Endothelial cell of umbilical vein (primary cell): ENCODE results near the gene CYP4F3. TPM values are rescaled to one million over a fixed set of nuclear protein-coding genes. Genes with fewer than 3 reads are reported as not detected.
"Not testable (repeated sequence)": the region's sequence is repeated elsewhere in the genome, so short reads cannot be mapped to it uniquely, and the experiment has no call there.

Experiments used
- BruUV-seq: library from RNA; stranded (reverse); fragments of 400-500 nt; replicated peaks from 2 replicates; lab custom pipeline; 2021; lab: Mats Ljungman, UMichigan
- CTCF ChIA-PET: fragments of 300-600, 350-600 bp; sonication (Branson Sonifier 250); formaldehyde crosslinking; loops from one replicate; lab custom pipeline; 2021; ENCODE audit warnings: antibody characterized with exemption, inconsistent platforms; lab: Charles Lee
- POLR2A ChIA-PET: fragments of 300-600, 350-600 bp; sonication (Branson Sonifier 250); formaldehyde crosslinking; loops from one replicate; lab custom pipeline; 2021; ENCODE audit warnings: antibody characterized with exemption, inconsistent platforms; lab: Charles Lee
- DNase-seq: peaks from one replicate; pipeline ENCODE4 v3.0.0-alpha.2; 2011; ENCODE audit warnings: low read depth, low spot score
- FAIRE-seq: peaks from 2 replicates; lab custom pipeline; 2011; peaks lifted over from hg19 to GRCh38; lab: Jason Lieb, UNC
- H2AFZ ChIP-seq: 2 replicates; pipeline ENCODE4 v1.6.0; 2012; ENCODE audit warnings: low read depth, low read length, control low read depth, inconsistent platforms
- H3K27ac ChIP-seq: 2 replicates; pipeline ENCODE4 v1.5.1; 2011; ENCODE audit warnings: low read depth, mild to moderate bottlenecking, control low read depth, low read length, moderate library complexity; ENCODE audit not compliant: insufficient read depth
- H3K27me3 ChIP-seq, 2 experiments: 2 replicates each; pipeline versions ENCODE4 v1.6.0 to v1.6.1; 2011; ENCODE audit warnings: low read length in 2 of 2, mixed read lengths in 1 of 2; ENCODE audit not compliant: control insufficient read depth in 2 of 2, insufficient read depth in 2 of 2
- H3K36me3 ChIP-seq, 2 experiments: 2 replicates in 1 of 2; 3 replicates in 1 of 2; pipeline ENCODE4 v1.5.1; 2011; ENCODE audit warnings: low read length in 2 of 2, mild to moderate bottlenecking in 1 of 2, moderate library complexity in 1 of 2; ENCODE audit not compliant: control insufficient read depth in 2 of 2, insufficient read depth in 2 of 2; ENCODE audit errors: extremely low read depth in 1 of 2
- H3K4me1 ChIP-seq: 3 replicates; pipeline ENCODE4 v1.5.1; 2011; ENCODE audit warnings: mild to moderate bottlenecking, low read length; ENCODE audit not compliant: control insufficient read depth, insufficient read depth; ENCODE audit errors: extremely low read depth
- H3K4me2 ChIP-seq: 2 replicates; pipeline ENCODE4 v1.6.1; 2011; ENCODE audit warnings: low read length, control low read depth, mixed read lengths; ENCODE audit not compliant: insufficient read depth
- H3K4me3 ChIP-seq, 3 experiments: fragments of 200-600 bp in 1 of 3; sonication (generic), shearing (Covaris generic) in 1 of 3; replicated peaks in 1 of 3; 2 replicates each; pipeline ENCODE4 v1.5.1; 2011 to 2016; ENCODE audit warnings: control low read depth in 3 of 3, low read length in 3 of 3, mild to moderate bottlenecking in 2 of 3, inconsistent platforms in 1 of 3, low read depth in 1 of 3, moderate library complexity in 1 of 3; ENCODE audit not compliant: insufficient read depth in 1 of 3
- H3K79me2 ChIP-seq: 2 replicates; pipeline ENCODE4 v1.6.0; 2012; ENCODE audit warnings: low read length, inconsistent platforms; ENCODE audit not compliant: control insufficient read depth, insufficient read depth
- H3K9ac ChIP-seq: replicated peaks from 2 replicates; pipeline ENCODE3; 2011; ENCODE audit warnings: low read length, control low read depth; ENCODE audit not compliant: insufficient read depth; ENCODE audit errors: extremely low read depth
- H3K9me1 ChIP-seq: replicated peaks from 3 replicates; pipeline ENCODE4 v1.6.0; 2011; ENCODE audit warnings: mild to moderate bottlenecking, low read length; ENCODE audit not compliant: control insufficient read depth, insufficient read depth; ENCODE audit errors: extremely low read depth
- H3K9me3 ChIP-seq: replicated peaks from 2 replicates; pipeline ENCODE4 v1.5.1; 2012; ENCODE audit warnings: low read length, inconsistent platforms; ENCODE audit not compliant: control insufficient read depth, insufficient read depth
- H4K20me1 ChIP-seq: replicated peaks from 2 replicates; pipeline ENCODE3; 2011; ENCODE audit warnings: mild to moderate bottlenecking, low read length; ENCODE audit not compliant: control insufficient read depth, insufficient read depth; ENCODE audit errors: extremely low read depth
- EZH2 ChIP-seq: IDR thresholded peaks from 2 replicates; pipeline ENCODE4 v1.6.1; 2012; ENCODE audit warnings: borderline replicate concordance, low read depth, mild to moderate bottlenecking, moderate library complexity, low read length, inconsistent platforms; ENCODE audit not compliant: severe bottlenecking
- FOS ChIP-seq: IDR thresholded peaks from 2 replicates; pipeline ENCODE4 v1.6.1; 2011; ENCODE audit warnings: mild to moderate bottlenecking, low read length, moderate library complexity, borderline replicate concordance; ENCODE audit not compliant: insufficient read depth
- GATA2 ChIP-seq: IDR thresholded peaks from 2 replicates; pipeline ENCODE4 v1.7.0; 2011; ENCODE audit warnings: low read depth, mild to moderate bottlenecking, moderate library complexity, mixed read lengths, low read length; ENCODE audit not compliant: insufficient read length, insufficient read depth
- JUN ChIP-seq: IDR thresholded peaks from 2 replicates; pipeline ENCODE4 v1.6.1; 2011; ENCODE audit warnings: borderline replicate concordance, low read depth; ENCODE audit not compliant: insufficient read length, insufficient read depth
- POLR2AphosphoS5 ChIP-seq: IDR thresholded peaks from 2 replicates; pipeline ENCODE4 v1.6.1; 2012; ENCODE audit warnings: low read depth, mild to moderate bottlenecking, control low read depth, low read length, moderate library complexity; ENCODE audit not compliant: insufficient read depth
- dilution Hi-C: fragments of 300-500 bp; cut with MboI; formaldehyde crosslinking; loops from one replicate; pipeline ENCODE4 v1.15.0; 2019; ENCODE audit warnings: low sequenced_read_pairs; ENCODE audit not compliant: extremely low pct_ligation_motif_present
- intact Hi-C: fragments of 100-400 bp; cut with micrococcal nuclease; formaldehyde crosslinking; loops from one replicate; pipeline ENCODE4 v1.10.0; 2022
- polyA plus RNA-seq, 4 experiments: library from polyadenylated mRNA; depleted of rRNA in 3 of 4; stranded (reverse) in 3 of 4; unstranded in 1 of 4; fragments of >200 nt; gene quantifications; 2 replicates each; pipeline versions ENCODE4 v1.2.1 to v1.2.3, GENCODE V29; 2011 to 2012; ENCODE audit warnings: missing spikeins in 1 of 4
- total RNA-seq: library from RNA; stranded (reverse); gene quantifications from 2 replicates; pipeline ENCODE4 v1.2.3, GENCODE V29; 2021
- TF ChIP-seq, protein P1 (sequence below): IDR thresholded peaks from 2 replicates; pipeline ENCODE4 v1.6.1; 2011; ENCODE audit not compliant: insufficient read depth, insufficient read length
- TF ChIP-seq, protein P2 (sequence below), 2 donors: IDR thresholded peaks; 1 replicate in 1 of 2; 2 replicates in 1 of 2; pipeline ENCODE4 v1.5.1; 2011; ENCODE audit warnings: low read length in 2 of 2, mild to moderate bottlenecking in 2 of 2, moderate library complexity in 2 of 2, control low read depth in 1 of 2, inconsistent platforms in 1 of 2, low read depth in 1 of 2; ENCODE audit not compliant: insufficient read depth in 1 of 2; ENCODE audit errors: extremely low read depth in 1 of 2

The CYP4F3 gene
- total and polyA plus RNA-seq, 2 donors (not counting 3 experiments of a cell fraction or from before 2014, with no cell fraction given), result not detected

DNA sequence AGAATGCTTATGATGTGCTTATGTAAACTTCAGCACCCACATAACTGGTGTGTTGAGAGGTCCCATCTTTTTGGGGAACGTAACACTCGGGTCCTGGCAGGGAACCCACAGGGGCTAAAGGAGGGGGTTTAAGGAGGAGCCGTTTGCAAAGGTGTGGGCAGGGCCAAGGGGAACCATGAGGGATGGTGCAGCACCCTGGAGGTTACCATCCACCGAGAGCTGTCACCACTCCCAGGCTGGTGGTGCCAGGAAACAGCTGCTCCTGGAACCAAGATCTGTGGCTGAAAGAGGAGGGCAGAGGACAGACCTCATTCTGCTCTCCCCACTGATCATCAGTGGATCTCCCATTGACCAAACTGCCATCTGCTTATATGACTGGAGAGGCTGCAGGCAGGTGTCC is 48.9 kb upstream of the CYP4F3 start:
- Histone ChIP-seq H2AFZ (no peak overlapping the region), H3K36me3 (no peaks in the 10 kb centered on the region), H3K4me3 (no peak overlapping the region), H3K9me1 (no peaks in the 10 kb centered on the region), H4K20me1 (no peaks in the 10 kb centered on the region), H3K27ac (no peak overlapping the region), H3K9ac (no peak overlapping the region), H3K79me2 (no peaks in the 10 kb centered on the region), H3K9me3 (no peaks in the 10 kb centered on the region), H3K4me1 (no peaks in the 10 kb centered on the region), H3K4me2 (no peak overlapping the region), H3K27me3 (no peaks in the 10 kb centered on the region)
- TF ChIP-seq JUN, result no peak
- TF ChIP-seq POLR2AphosphoS5, result no peak
- TF ChIP-seq, protein P1, sequence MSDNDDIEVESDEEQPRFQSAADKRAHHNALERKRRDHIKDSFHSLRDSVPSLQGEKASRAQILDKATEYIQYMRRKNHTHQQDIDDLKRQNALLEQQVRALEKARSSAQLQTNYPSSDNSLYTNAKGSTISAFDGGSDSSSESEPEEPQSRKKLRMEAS, result no peak
- no peak for TF ChIP-seq EZH2
- no peak for TF ChIP-seq FOS
- TF ChIP-seq, protein P2, sequence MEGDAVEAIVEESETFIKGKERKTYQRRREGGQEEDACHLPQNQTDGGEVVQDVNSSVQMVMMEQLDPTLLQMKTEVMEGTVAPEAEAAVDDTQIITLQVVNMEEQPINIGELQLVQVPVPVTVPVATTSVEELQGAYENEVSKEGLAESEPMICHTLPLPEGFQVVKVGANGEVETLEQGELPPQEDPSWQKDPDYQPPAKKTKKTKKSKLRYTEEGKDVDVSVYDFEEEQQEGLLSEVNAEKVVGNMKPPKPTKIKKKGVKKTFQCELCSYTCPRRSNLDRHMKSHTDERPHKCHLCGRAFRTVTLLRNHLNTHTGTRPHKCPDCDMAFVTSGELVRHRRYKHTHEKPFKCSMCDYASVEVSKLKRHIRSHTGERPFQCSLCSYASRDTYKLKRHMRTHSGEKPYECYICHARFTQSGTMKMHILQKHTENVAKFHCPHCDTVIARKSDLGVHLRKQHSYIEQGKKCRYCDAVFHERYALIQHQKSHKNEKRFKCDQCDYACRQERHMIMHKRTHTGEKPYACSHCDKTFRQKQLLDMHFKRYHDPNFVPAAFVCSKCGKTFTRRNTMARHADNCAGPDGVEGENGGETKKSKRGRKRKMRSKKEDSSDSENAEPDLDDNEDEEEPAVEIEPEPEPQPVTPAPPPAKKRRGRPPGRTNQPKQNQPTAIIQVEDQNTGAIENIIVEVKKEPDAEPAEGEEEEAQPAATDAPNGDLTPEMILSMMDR (IDR thresholded peaks at IDR 0.05; ENCODE audit: extremely low read depth in 1 of 2, insufficient read depth in 1 of 2, low read depth in 1 of 2, low read length in 2 of 2), result no peak
- TF ChIP-seq GATA2, result no peak
- DNase-seq, result no peak
- no peak for FAIRE-seq
- BruUV-seq, result no TSS peak
- ChIA-PET POLR2A (no interaction called here), CTCF (no interaction called here)
- dilution Hi-C loops, result no loop called here
- intact Hi-C loops, result no loop called here

DNA sequence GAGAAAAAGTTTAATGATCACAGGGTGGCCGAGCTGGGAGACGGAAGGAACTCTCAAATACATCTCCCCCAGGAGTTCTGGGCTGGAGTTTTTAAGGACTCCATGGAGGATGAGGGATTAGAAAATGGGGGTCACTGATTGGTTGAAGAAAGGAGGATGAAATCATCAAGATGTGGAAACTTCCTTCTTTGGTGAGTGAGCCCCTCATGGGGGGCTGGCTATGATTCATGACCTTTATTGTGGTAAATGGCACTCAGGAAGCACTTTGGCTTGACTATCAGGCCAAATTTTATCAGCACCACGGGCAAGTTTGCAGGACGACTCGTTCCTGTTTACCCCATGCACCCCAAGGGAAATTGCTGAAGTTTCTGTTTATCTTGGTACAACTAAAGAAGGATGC is 48.2 kb upstream of the CYP4F3 start:
- DNase-seq, H3K9me3 ChIP-seq, H4K20me1 ChIP-seq, H3K79me2 ChIP-seq, FAIRE-seq, H3K4me2 ChIP-seq, H3K27me3 ChIP-seq, H3K36me3 ChIP-seq, H3K27ac ChIP-seq, intact Hi-C loops, H3K9ac ChIP-seq, H3K4me3 ChIP-seq, H3K4me1 ChIP-seq, H3K9me1 ChIP-seq, POLR2A ChIA-PET, dilution Hi-C loops, H2AFZ ChIP-seq, CTCF ChIA-PET, BruUV-seq: not testable (repeated sequence)

DNA sequence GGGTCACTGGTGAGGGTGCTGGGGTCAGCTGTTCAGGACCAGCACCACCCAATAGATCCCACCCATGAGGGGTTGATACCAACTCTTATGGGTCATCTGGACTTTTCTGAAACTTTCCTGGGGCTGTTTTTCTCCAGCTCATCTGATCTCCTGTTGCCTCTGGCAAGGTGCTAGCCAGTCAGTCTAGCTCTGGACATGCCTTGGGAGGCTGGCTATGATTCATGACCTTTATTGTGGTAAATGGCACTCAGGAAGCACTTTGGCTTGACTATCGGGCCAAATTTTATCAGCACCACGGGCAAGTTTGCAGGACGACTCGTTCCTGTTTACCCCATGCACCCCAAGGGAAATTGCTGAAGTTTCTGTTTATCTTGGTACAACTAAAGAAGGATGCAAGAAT is 46.9 kb upstream of the CYP4F3 start:
- H3K27ac ChIP-seq, intact Hi-C loops, H3K4me1 ChIP-seq, H3K79me2 ChIP-seq, H3K36me3 ChIP-seq, H3K9ac ChIP-seq, BruUV-seq, dilution Hi-C loops, CTCF ChIA-PET, POLR2A ChIA-PET, H3K27me3 ChIP-seq, H3K9me3 ChIP-seq, H3K9me1 ChIP-seq, H2AFZ ChIP-seq, H3K4me3 ChIP-seq, DNase-seq, FAIRE-seq, H3K4me2 ChIP-seq, H4K20me1 ChIP-seq: not testable (repeated sequence)
